DOHH2 (cell line): ENCODE results near the gene USP2.

Source experiments
- CTCF ChIP-seq: fragments of 200-600 bp; sonication (generic); IDR thresholded peaks from one replicate; pipeline ENCODE4 v1.5.1; 2014; ENCODE audit warnings: antibody characterized with exemption, mild to moderate bottlenecking, low read depth, low read length; ENCODE audit not compliant: poor library complexity, severe bottlenecking
- EZH2phosphoT487 ChIP-seq: fragments of 200-600 bp; sonication (generic); IDR thresholded peaks from 2 replicates; pipeline ENCODE4 v1.6.1; 2017; ENCODE audit warnings: borderline replicate concordance, mild to moderate bottlenecking, antibody characterized with exemption, low read length, moderate library complexity, mixed read lengths

DNA sequence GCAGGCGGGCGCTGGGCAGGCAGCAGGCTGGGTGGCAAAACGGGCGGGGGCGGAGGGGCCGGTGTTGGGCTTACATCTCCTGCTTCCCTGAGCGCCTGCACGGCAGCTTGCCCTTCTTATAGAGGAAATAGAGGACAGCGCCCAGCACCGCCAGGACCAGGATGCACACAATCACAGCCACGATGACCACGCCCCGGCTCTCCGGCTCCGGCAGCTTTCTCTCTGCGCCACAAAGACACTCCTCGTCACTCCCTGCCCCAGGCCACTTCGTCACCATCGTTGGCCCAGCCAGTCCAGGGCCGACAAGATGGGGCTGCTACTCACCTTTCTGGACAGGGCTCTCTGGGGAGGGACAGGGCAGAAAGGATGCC is 70.8 kb downstream of the USP2 start:
- TF ChIP-seq CTCF (no peak), EZH2phosphoT487 (no peak)
